Stimulated activated CD8-positive, alpha-beta memory T cell treated with anti-CD3 and anti-CD28 coated beads, Interleukin-2, amount 100 ng/mL, for 48 hours (primary cell): Measurements from ENCODE around the gene PPP2R3A.

Experiments
- DNase-seq, 2 donors: peaks; one replicate each; pipeline ENCODE4 v3.0.0-alpha.2; 2020; ENCODE audit warnings: low read depth in 2 of 2

PPP2R3A gene

DNA sequence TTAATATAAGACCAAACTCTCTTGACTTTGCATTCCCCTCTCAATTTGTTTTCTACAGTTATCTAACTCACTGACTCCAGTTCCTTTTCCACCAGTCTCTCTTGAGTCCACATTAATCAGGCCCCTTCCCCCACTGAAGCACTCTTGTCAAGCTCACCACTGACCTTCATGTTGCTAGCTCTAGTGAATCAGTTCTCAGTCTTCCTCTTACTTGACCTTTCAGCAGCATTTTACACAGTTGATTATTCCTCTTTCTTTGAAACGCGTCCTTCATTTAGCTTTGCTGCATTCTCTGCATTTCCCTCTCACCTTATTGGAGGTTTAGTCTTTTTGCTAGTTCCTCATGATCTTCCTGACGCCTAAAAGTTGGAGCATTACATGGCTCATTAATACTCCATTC is 8.3 kb downstream of the PPP2R3A start:
- no peak for DNase-seq

- no peak for DNase-seq
Measured at GRCh38 chr3:135975053-135975452, 9.5 kb downstream of the PPP2R3A start.

DNA sequence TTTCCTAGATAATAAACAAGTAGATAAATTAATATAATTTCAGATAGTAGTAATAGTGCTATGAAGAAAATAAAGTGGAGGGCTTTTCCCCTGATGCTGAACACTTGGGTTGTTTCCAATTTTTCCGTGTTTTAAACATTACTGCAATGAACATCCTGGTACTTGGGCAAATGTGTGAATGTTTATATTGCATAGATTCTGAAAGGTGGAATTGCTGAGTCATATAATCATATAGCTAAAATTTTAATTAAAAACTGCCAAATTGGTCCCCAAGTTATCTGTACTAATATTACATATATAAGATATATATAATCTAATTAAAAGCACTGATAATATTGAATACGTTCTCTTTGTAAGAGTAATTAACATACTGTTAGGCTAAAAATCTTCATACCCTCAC is 10.0 kb downstream of the PPP2R3A start:
- DNase-seq: no peak

DNA sequence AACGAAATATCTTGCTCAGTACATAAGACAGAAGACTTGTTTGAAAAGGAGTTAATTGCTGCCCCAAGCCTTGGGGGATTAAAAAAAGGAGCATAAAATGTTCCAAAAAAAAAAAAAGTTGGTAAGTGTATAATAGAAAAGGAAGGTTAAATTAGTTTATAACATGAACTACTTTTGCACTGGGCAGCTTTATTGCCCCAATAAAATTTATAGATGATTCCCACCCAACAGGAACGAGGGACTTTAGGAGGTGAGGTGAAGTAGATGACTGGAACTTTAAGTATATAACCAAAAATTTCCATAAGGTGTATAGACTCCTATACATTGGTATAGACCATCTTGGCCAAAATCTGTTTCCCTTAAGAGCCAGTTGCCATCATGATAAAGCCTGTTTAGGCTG is 14.8 kb downstream of the PPP2R3A start:
- no peak for DNase-seq

- no peak for DNase-seq
Measured at GRCh38 chr3:135981701-135982403, 16.3 kb downstream of the PPP2R3A start.

- no peak for DNase-seq
Measured at GRCh38 chr3:135982404-135982761, 16.9 kb downstream of the PPP2R3A start.

GRCh38 chr3:135982922-135983581 is 17.5 kb downstream of the PPP2R3A start:
- no peak for DNase-seq

GRCh38 chr3:135987661-135988060 is 22.1 kb downstream of the PPP2R3A start:
- DNase-seq: no peak

- DNase-seq: no peak
Measured at GRCh38 chr3:135989242-135989641, 23.7 kb downstream of the PPP2R3A start.

GRCh38 chr3:135990903-135991302 is 25.4 kb downstream of the PPP2R3A start:
- no peak for DNase-seq

DNA sequence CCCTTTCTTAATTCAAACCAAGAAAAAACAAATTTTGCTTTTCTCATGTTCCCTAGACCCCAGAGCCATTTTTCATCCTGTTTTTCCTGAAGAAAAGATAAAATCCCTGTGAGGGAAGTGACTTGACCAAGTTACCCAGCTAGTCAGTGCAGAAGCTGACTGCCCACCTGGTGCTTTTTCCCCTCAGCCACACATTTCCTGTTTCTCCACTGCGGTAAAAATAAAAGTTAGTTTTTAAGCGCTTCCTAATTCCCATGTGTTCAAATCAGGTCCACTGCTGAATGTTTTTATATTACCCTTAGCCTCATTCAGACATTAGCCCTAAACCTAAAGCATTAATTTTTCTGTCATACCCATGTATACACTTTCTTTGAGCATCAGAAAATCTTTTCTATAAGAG is 26.1 kb downstream of the PPP2R3A start:
- DNase-seq: no peak

GRCh38 chr3:135992072-135992471 is 26.5 kb downstream of the PPP2R3A start:
- DNase-seq: no peak

GRCh38 chr3:135994708-135995337 is 29.3 kb downstream of the PPP2R3A start:
- no peak for DNase-seq

DNA sequence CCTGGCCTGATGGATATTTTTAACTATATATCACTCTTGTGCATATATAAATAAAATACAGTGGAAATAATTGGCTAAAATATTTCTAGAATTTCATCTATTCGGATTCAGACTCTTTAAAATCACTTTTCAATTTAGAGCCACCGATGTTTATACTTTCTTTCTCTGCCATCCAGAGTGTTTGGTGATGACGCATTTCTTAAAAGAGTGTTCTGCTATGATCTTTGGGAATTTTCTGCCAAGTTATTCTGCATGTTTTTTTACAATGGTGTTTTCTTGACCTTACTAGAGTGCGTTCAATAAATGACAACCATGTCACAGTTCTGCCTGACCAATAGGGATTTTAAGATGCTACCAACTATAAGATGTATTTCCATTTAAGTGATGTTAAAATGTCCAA is 30.2 kb downstream of the PPP2R3A start:
- DNase-seq: no peak

DNA sequence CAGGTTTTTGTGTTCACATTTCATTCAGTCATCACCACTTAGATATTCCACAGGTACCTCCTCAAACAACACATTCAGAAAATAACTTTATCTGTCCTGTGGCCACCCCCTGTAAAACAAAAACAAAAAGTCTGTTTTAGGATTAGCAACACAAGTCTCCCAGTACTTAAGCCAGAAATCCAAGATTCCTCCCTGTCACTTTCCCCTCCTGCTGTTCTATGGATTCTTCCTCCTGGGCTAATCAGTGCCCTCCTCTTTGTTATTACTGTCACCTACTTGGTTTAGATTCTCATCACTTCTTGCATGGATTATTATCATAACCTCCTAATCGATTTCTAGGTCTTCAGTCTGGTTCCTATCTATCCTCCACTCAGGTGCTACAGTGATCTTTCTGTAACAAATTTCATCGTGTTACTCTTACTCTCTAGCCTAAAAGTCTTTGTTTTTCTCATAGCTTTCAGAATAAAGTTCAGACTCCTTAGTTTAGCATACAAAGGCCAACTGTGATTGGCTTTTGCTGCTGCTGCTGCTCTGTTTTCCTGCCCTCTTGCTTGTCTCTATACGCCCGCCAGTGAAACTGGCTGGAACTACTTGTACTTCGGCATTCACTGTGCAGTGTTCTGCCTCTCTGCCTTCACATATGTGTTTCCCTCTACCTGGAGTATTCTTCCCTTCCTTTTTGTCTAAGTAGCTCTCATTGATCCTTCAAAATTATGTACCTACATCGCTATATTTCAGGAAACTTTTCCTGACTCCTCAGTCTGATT is 32.2 kb downstream of the PPP2R3A start:
- DNase-seq: no peak

- DNase-seq: no peak
Measured at GRCh38 chr3:136008221-136008620, 42.7 kb downstream of the PPP2R3A start.

- no peak for DNase-seq
Measured at GRCh38 chr3:136008732-136009470, 43.4 kb downstream of the PPP2R3A start.

DNA sequence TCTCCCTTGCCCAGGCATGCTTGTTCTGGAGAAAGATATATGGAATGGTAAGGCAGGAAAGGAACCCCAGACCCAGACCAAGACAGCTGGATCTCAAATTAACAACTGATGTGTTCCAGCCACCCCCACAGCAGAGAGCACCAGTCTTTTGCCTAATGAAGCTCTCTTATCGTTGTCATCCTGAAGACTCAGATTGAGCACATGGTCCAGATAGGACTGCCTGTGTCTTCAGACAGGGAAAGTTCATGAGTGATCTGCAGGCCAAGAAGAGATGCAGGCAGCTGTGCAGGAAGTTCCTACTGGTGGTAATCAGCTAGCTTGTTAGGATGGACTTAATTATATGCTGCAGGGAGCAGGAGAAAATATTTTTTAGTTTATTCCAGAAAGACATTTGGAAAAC is 53.3 kb downstream of the PPP2R3A start:
- no peak for DNase-seq

- no peak for DNase-seq
Measured at GRCh38 chr3:136021803-136022202, 56.3 kb downstream of the PPP2R3A start.

- no peak for DNase-seq
Measured at GRCh38 chr3:136022529-136023263, 57.2 kb downstream of the PPP2R3A start.
